Colonic mucosa (tissue), 4 donors: Measurements from ENCODE around the gene SOSTDC1. TPM values are rescaled to one million over a fixed set of nuclear protein-coding genes. Genes with fewer than 3 reads are reported as not detected.

Experiments
- DNase-seq: peaks from one replicate; pipeline ENCODE4 v3.0.0-alpha.2; 2020
- H3K27ac ChIP-seq: fragments of 200-600 bp; one replicate; pipeline ENCODE4 v1.8.0; 2021
- H3K27me3 ChIP-seq: fragments of 200-600 bp; one replicate; pipeline ENCODE4 v1.8.0; 2021
- H3K36me3 ChIP-seq: fragments of 200-600 bp; one replicate; pipeline ENCODE4 v1.8.0; 2021
- H3K4me1 ChIP-seq: fragments of 200-600 bp; one replicate; pipeline ENCODE4 v1.8.0; 2021; ENCODE audit warnings: mild to moderate bottlenecking
- H3K4me3 ChIP-seq: fragments of 200-600 bp; one replicate; pipeline ENCODE4 v1.8.0; 2021
- H3K9ac ChIP-seq, 2 donors: one replicate each; pipeline ENCODE4 v1.7.0; 2013; ENCODE audit warnings: control low read depth in 2 of 2, low read depth in 2 of 2, low read length in 2 of 2
- H3K9me3 ChIP-seq: fragments of 200-600 bp; one replicate; pipeline ENCODE4 v1.8.0; 2021
- CTCF ChIP-seq: fragments of 200-600 bp; IDR thresholded peaks from one replicate; pipeline ENCODE4 v1.8.0; 2022; ENCODE audit warnings: antibody characterized with exemption, mild to moderate bottlenecking
- intact Hi-C: fragments of 100-400 bp; cut with DNase I; formaldehyde crosslinking; loops from one replicate; pipeline ENCODE4 v1.14.1; 2022
- total RNA-seq, 2 donors: library from RNA; stranded (reverse); fragmentation: NEBNext Ultra II Directional in 1 of 2; extraction: Animal tissue kit (Norgen Biotek cat#: 25700) in 1 of 2; gene quantifications; one replicate each; pipeline ENCODE4 v1.2.1, GENCODE V29; 2021
- donor health status: healthy.
- donor health status: DM: no; HTN: no; CAD: no.
- donor health status: DM: no; HTN: no; CAD: no.

The SOSTDC1 gene
- total RNA-seq, 2 donors from 2014 or later, result 4.7 to 7.2 TPM

GRCh38 chr7:16419859-16420258 lies 45.7 kb downstream of the SOSTDC1 start:
- peak overlapping the region in 1 of 2 donors; percentile 82 for H3K9ac ChIP-seq
- H3K36me3 ChIP-seq, result no peaks in the 10 kb centered on the region
- peaks cover 5% of the 10 kb centered on the region for H3K4me1 ChIP-seq
- peak overlapping the region; percentile 98 for H3K27ac ChIP-seq
- no peaks in the 10 kb centered on the region for H3K9me3 ChIP-seq
- DNase-seq, result no peak
- no peak for TF ChIP-seq CTCF
- no peaks in the 10 kb centered on the region for H3K27me3 ChIP-seq
- intact Hi-C loops, result loop anchor here (10.0 kb wide), 1 partner anchor 335 kb away; no protein-coding TSS in a partner anchor
- peak overlapping the region; percentile 51 for H3K4me3 ChIP-seq

- DNase-seq, result no peak
- no peaks in the 10 kb centered on the region for H3K36me3 ChIP-seq
- peaks cover 5% of the 10 kb centered on the region for H3K4me1 ChIP-seq
- no peaks in the 10 kb centered on the region for H3K27me3 ChIP-seq
- TF ChIP-seq CTCF, result no peak
- no peak overlapping the region for H3K4me3 ChIP-seq
- no peak overlapping the region for H3K9ac ChIP-seq
- no peak overlapping the region for H3K27ac ChIP-seq
- no peaks in the 10 kb centered on the region for H3K9me3 ChIP-seq
- intact Hi-C loops, result no loop called here
These were observed 46.4 kb downstream of the SOSTDC1 start for GRCh38 chr7:16419126-16419525.

DNA sequence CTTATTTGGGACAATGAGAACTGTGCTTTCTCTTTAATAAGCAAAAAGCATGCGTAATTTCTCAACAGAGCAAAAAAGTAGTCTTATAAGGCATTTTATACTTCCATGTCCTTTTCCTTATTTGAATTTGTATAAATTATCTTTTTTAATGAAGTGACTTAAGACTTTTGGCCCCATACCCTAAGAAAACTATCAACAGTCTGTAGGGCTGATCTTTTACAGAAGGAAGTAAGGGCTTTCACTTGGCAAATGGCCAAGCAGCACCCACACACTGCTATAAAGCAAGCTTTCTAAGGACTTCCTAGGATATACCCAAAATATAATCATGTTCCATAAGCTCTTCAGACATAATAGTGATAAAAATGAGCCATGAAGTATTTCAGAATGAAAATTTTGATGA lies 47.6 kb downstream of the SOSTDC1 start:
- no peak for DNase-seq

GRCh38 chr7:16416289-16417282 lies 49.0 kb downstream of the SOSTDC1 start:
- Histone ChIP-seq H3K27me3 (no peaks in the 10 kb centered on the region), H3K27ac (no peak overlapping the region), H3K36me3 (no peaks in the 10 kb centered on the region), H3K9me3 (no peaks in the 10 kb centered on the region), H3K4me1 (no peaks in the 10 kb centered on the region), H3K4me3 (no peak overlapping the region), H3K9ac (no peak overlapping the region)
- DNase-seq, result no peak
- intact Hi-C loops, result no loop called here
- TF ChIP-seq CTCF, result no peak

More for the DNA sequence above, 47.6 kb downstream of the SOSTDC1 start:
- TF ChIP-seq CTCF, result no peak
- H3K9ac ChIP-seq, result no peak overlapping the region
- H3K4me1 ChIP-seq, result peaks cover 5% of the 10 kb centered on the region
- H3K9me3 ChIP-seq, result no peaks in the 10 kb centered on the region
- no peak overlapping the region for H3K4me3 ChIP-seq
- no peaks in the 10 kb centered on the region for H3K36me3 ChIP-seq
- intact Hi-C loops, result no loop called here
- H3K27ac ChIP-seq, result no peak overlapping the region
- no peaks in the 10 kb centered on the region for H3K27me3 ChIP-seq

DNA sequence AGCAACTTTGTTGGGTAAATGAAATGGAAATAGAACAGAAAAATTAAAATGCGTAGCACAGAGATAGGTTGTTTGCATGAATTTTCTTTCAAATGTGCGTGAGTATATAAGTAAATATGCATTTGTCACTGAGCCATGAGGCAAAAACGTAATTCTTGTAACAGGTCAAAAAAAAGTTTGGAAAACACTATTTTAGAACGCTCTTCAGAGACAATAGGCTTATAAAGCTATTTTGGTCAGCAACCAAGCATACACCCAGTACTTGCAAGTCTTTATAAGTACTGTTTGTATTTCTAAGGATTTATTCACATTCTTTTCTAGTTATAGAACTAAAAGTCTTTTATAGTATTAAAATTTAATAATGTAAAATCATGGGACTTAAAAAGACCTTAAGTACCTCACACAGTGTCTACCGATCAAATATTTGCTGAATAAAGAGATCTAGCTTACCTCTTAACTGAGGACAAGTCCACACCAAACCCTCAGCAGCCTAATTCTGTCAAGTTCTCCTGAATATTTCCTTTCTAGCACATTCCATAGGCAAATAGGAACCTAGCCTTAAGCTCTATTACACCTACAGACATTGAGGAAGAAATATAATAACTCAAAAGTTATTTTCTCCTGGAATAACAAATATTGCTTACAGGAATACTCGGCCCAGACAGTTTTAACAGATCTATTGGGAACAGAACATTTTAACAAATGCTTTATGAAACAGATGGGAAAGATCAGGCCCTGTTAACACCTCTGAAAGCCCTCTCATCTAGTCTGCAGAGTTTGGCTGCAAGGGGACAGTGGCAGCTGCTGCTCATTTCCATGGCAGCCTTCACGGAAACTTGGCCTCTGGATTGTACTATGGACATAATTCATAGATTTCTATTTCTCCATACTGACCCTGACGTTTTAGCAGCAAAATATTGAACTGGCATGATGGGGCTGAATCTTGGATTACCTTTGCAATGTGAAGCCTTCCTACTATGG lies 53.0 kb downstream of the SOSTDC1 start:
- H3K36me3 ChIP-seq, result no peaks in the 10 kb centered on the region
- no peaks in the 10 kb centered on the region for H3K4me1 ChIP-seq
- intact Hi-C loops, result no loop called here
- no peak overlapping the region for H3K4me3 ChIP-seq
- H3K27ac ChIP-seq, result no peak overlapping the region
- H3K9ac ChIP-seq, result no peak overlapping the region
- no peak for TF ChIP-seq CTCF
- no peak for DNase-seq
- no peaks in the 10 kb centered on the region for H3K9me3 ChIP-seq
- H3K27me3 ChIP-seq, result no peaks in the 10 kb centered on the region
